GM18526 (cell line): Measurements from ENCODE around the gene IMMP2L.

ENCODE experiments used
- POLR2A ChIP-seq: IDR thresholded peaks from 3 replicates; pipeline ENCODE4 v1.6.1; 2011; ENCODE audit not compliant: insufficient read length; ENCODE audit errors: extremely low read depth

IMMP2L gene

DNA sequence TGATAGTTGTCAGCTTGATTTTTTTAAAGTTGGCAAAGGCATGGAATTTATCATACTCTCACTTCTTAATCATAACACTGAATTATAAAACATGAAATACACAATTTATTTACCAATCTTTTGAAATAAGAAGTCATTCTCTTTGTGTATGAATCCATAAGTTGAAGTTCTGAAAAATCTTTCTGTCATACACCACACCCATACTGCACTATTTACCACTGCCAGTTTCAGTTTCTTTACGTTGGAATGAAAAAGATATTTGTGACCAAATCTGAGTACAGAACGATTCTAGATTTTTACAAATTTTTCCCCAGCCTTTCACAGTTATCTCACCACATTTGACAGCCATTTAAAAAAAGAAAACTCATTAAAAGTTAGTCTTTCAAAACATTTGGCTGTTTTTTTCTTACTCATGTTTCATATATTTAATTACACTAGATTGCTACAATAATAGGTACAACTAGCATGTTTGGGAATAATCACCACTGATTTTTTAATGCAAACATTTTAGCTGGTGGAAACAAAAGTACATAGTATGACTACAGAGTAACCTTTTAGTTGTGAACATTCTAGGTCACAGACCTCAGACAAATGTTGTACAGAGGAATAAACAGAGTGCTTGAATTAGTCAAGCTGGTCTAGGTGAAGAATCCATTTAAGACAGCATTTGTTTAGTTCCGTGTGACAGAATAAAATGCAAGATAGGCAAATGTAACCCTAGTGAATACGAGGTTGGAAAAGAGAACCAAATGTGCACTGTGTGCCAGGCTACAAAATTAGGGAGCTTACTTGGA, 656.3 kb downstream of the IMMP2L start:
- no peak for TF ChIP-seq POLR2A

DNA sequence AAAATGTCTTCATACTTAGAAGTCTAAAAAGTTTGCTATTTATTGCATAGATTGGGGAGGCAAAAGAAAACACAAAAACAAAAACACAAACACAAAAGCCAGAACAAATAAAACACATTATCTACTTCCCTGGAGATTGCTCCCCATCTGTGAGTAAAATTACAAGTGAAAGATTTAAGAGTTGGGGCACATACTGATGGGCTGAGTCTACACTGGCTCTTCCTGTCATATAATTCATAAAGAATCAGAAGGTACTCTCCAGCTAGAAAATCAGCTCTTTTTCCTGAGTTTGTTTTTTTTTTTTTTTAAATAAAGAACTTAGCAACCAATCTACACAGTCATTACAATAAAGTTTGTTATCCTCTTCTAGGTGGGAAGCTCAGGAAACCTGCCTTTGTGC, 663.8 kb downstream of the IMMP2L start:
- no peak for TF ChIP-seq POLR2A

DNA sequence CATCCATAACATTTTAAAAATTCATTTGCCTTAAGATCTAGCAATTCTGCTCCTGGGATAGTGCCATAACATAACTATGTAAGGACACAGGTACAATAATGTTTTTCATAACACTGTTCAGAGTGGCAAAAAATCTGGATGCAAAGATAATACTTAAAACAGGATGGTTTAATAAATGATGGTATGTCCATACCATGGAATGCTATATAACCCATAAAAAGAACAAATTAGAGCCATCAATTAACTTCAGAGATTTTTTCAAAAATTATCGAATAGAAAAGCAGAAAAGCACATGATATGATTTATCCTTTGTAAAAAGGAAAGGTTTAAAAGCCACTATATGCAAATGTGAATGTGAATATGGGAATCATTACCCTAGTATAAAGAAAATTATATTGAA, 664.8 kb downstream of the IMMP2L start:
- TF ChIP-seq POLR2A, result no peak

DNA sequence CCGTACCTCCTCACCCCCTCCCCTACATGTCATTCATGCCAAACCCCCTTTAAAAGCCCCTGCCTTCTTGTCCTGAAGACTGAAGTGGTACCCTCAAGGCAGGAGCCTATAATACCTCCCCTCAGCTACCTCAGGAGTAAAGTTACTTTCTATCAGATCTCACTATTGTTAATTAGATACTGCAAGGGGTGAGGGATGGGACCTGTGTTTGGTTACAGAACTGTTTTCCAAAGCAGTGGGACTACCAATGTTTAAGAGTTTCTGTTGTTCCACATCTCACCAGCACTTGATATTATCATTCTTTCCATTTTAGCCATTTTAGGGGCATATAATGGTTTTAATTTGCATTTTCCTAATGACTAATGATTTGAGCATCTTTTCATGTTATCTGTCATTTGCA, 668.2 kb downstream of the IMMP2L start:
- TF ChIP-seq POLR2A, result no peak

DNA sequence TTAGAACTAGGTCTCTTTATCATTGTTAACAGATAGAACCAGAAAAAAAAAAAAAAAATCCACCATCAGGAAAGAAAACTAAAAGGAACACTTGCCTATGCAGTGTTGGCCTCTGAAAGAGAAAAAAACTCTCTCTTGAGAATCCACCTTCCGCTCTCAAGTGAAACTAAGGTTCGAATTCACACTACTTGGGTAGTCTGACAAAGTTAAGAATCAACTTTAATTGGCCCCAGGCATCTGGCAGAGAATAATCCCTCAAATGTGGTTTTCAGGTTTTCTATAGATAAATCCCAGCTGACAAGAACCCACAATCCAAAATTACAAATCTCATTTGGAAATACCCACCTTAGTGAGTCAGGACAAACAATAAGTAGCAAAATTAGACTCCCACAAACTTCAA, 671.1 kb downstream of the IMMP2L start:
- no peak for TF ChIP-seq POLR2A

DNA sequence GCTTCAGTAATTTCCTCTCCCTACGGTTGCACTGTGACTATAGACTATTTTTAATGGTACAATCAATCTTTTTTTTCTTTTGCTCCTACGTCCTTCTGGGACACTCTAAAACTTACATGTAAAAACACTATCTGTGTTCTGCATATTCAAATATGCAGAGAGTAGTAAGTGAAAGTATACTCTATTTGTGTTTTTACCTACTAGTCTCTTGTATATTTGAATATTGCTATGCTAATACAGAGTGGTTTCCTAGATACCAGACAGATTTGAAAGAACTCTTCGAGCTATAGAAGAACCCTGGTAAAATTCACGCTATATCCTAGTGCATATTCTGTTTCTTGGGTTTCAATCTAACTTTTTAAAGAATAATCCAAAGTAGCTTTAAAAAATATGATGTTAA, 672.2 kb downstream of the IMMP2L start:
- TF ChIP-seq POLR2A, result no peak

DNA sequence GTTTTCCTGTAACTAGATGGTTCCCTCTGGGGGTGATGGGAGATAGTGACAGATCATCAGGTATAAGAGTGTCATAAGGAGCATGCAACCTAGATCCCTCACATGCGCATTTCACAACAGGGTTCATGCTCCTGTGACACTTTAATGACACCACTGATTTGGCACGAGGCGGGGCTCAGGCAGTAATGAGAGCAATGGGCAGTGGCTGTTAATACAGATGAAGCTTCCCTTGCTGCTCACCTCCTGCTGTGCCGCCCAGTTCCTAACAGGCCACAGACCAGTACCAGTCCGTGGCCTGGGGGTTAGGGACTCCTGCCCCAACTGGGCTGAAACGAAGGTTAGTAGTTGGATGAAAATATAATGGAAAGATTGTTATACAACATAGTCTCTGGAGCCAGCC, 673.0 kb downstream of the IMMP2L start:
- no peak for TF ChIP-seq POLR2A

DNA sequence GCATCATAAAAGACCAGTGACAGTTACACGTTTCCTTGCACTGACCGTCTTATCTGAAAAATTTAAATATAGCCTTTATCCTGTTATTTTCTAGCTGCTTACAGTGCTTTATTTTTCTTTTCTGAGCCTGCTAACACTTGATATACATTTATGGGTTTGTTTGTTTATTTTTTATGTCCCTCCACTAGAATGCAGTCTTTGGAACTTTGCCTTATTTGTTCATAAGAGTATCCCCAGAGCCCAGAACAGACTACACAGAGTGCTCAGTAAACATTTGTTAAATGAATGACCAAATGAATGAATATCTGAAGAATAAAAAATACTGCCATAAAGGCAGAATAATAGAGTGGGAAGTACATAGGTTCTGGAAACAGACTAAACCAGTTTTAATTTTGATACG, 673.7 kb downstream of the IMMP2L start:
- TF ChIP-seq POLR2A, result no peak

DNA sequence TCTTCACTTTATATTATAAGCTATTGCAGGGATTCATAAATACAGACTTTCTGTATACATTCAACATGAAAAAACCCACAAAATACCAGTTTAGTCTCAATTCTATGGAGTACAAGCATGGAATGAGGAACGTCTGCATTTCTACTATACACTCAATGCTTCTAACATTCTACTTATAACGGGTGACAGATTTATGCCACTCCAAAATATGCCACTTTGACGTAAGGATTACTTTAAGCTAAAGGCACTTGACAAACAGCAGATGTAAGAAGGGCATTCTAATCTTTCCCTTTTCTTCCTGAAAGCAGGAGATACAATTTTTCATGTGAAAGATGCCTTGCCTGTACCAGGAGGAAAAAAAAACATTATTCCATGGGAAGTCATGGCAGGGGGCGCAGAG, 676.8 kb downstream of the IMMP2L start:
- TF ChIP-seq POLR2A, result no peak

DNA sequence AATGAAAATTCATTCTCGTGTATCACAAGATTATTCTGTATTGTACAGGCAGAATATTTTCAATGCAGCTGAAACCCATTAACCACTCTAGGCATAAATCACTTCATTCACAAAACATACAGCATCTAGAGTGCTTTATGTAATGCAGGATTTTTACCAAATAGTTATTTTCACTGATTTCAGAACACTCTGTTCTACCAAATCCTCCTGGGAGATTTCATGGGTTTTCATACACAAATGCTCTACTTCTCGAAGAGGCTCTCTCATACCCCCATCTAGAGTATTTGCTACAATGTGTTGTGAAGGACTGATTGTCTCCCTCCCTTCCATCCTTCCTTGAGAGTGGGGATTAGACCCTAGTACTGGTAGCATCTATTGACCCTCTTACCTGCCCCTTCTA, 680.6 kb downstream of the IMMP2L start:
- no peak for TF ChIP-seq POLR2A

DNA sequence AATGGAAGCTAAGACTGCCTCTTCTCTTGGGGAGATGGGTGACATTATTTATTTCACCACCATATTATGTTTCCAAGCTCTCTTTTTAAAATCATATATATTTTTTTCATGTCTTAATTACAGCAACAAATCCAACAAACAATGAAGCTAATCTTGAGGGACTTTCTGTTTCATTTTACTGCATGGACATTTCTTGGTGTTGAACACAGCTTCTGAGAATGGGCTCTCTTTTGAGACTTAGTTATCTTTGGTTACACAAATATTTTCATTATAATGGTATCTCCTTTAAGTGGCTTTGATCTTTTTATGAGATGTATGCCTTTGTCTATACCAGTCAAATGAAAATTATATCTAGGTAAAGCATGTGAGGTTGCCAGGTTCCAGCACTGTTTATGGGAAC, 681.3 kb downstream of the IMMP2L start:
- no peak for TF ChIP-seq POLR2A

DNA sequence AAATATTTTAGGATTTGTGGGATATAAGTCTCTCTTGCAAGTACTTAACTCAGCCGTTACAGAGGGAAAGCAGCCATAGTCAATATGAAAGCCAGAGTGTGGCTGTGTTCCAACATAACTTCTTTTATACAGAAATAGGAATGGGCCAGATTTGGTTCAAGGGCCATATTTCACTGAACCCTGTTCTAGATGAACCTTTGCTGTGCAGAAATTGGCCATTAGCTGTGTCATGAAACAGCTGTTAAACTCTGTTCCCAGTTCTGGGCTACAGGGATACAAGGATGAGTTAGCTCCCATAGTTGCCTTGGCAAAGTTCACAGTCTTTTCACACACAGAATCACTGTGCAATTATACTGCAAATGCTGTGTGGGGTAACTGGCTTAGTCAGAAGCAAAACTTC, 685.3 kb downstream of the IMMP2L start:
- no peak for TF ChIP-seq POLR2A

DNA sequence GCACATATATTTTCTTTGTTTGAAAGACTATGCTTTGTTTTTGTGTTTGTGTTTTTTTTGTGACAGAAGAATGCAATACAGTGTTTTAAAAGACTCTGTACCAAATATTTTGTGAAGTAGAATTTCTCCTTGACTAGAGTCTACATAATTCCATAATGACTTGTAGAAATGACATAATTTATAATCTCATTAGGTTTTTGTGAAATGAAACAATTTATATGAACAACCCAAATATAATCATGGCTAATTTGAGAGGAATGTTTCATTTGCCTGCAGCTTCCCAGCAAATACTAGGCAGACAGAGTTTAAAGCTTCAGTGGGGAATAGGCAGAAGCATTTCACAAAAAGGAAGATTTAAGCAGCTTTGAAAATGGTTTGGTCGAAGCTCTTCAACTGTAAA, 686.9 kb downstream of the IMMP2L start:
- no peak for TF ChIP-seq POLR2A

DNA sequence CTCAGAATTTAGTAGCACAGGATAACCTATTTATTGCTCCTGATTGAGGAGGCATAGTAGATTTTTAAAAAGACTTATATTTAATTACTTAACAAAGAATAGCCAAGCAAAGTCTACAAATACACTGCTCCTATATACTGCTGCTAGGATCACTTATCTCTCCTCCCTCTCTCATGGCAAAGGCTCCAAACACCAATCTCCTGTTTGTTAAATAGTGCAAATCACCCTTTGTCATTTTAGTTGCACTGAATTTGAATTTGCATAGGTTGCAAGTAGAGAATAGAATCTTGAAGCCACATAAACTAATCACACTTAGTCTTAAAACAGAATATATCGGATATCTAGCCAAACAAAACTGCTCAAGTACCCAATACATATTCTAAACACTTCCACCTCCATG, 690.4 kb downstream of the IMMP2L start:
- no peak for TF ChIP-seq POLR2A

DNA sequence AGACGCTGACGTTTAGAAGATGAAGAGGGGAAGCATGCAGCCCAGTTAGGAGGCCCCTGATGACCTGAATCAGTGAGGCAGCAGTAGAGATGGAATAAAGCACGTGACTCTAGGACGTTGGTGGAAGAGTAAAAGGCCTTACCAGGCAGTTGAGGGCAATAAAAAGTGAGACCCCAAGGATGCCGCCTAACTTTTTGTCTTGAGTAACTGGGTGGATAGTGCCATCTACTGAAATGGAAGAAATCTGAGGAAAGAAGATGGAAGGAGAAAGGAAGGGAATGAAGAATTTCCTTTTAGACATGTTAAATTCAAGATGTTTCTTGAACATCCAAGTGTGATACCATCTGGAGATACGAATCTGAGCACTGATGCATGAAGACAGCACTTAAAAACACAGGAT, 691.4 kb downstream of the IMMP2L start:
- TF ChIP-seq POLR2A, result no peak

DNA sequence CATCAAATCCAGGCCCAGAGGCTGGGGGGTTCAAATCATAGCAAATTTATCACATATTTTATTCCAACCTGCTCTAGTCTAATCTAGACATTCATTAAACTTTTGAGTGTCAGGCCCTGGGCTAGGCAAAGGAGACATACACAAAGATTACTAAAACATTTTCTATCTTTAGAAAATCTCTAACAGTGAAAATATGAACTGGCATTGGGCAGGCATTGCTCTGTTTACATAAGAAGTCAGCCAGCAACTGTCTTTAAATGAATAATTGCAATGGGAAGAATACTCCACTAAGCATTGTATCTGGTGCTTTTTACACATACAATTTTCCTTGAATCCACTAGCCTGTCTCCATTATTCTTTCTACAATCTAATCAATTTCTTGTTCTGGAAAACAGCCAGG, 693.8 kb downstream of the IMMP2L start:
- no peak for TF ChIP-seq POLR2A

DNA sequence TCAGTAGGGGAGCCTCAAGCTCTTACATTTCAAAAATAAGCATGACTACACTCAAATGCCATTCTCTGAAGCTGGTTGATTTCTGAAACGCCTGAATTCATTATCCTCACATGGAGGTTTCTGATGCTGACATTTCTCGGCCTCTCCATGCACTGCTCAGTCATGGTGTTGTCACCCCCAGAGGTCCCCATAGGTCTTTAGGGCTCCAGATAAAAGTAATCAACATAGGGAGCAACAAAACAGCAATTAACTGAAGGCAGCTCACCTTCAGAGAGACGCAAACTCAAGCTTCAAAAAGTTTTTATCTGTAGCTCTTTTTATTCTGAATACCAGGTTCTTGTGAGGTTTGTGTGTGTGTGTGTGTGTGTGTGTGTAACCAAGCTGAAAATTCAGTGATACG, 694.5 kb downstream of the IMMP2L start:
- no peak for TF ChIP-seq POLR2A
